Mesodermal cell (in vitro differentiated cells): ENCODE measurements around the gene CBY3.
"Not testable (repeated sequence)": the region's sequence is repeated elsewhere in the genome, so short reads cannot be mapped to it uniquely, and the experiment has no call there.

Source experiments
- H3K27ac ChIP-seq: 2 replicates; pipeline ENCODE4 v1.7.0; 2013; ENCODE audit warnings: mild to moderate bottlenecking, low read depth, low read length, moderate library complexity; ENCODE audit not compliant: severe bottlenecking
- H3K36me3 ChIP-seq: 2 replicates; pipeline ENCODE4 v1.7.1; 2013; ENCODE audit warnings: mild to moderate bottlenecking, low read length, moderate library complexity; ENCODE audit not compliant: control insufficient read depth, insufficient read depth
- H3K4me1 ChIP-seq: one replicate; pipeline ENCODE4 v1.7.1; 2013; ENCODE audit warnings: mild to moderate bottlenecking, low read length; ENCODE audit not compliant: insufficient read depth, control insufficient read depth, poor library complexity, severe bottlenecking
- H3K4me3 ChIP-seq: 2 replicates; pipeline ENCODE4 v1.7.0; 2013; ENCODE audit warnings: low read length, control low read depth, mild to moderate bottlenecking; ENCODE audit not compliant: insufficient read depth, poor library complexity, severe bottlenecking; ENCODE audit errors: extremely low read depth
- H3K9me3 ChIP-seq: 2 replicates; pipeline ENCODE4 v1.7.1; 2013; ENCODE audit warnings: mild to moderate bottlenecking, low read length, moderate library complexity; ENCODE audit not compliant: control insufficient read depth
- WGBS, 2 experiments: methylation state at CpG; one replicate each; pipeline ENCODE4 v1.1.5; 2013; ENCODE audit warnings: missing lambda C conversion rate in 2 of 2; ENCODE audit not compliant: insufficient coverage in 2 of 2; 5-methylcytosine and 5-hydroxymethylcytosine counted together

The CBY3 gene

GRCh38 chr5:179678223-179679013 lies 2.4 kb downstream of the CBY3 start:
- H3K36me3 ChIP-seq, result no peaks in the 10 kb centered on the region
- 8% methylated on average over 63 to 68 of the region's 78 CpGs for WGBS, 2 experiments
- H3K27ac ChIP-seq, result peak overlapping the region; percentile 24
- H3K4me1 ChIP-seq, result no peaks in the 10 kb centered on the region
- H3K9me3 ChIP-seq, result no peaks in the 10 kb centered on the region
- H3K4me3 ChIP-seq, result peak overlapping the region; percentile 84

GRCh38 chr5:179668391-179668790 lies 12.4 kb downstream of the CBY3 start:
- H3K4me1 ChIP-seq, result no peaks in the 10 kb centered on the region
- H3K4me3 ChIP-seq, result no peak overlapping the region
- WGBS, 2 experiments, result 47 to 53% methylated on average over 7 of the region's 7 CpGs
- no peak overlapping the region for H3K27ac ChIP-seq
- peaks cover 4% of the 10 kb centered on the region for H3K36me3 ChIP-seq
- no peaks in the 10 kb centered on the region for H3K9me3 ChIP-seq

- not testable (repeated sequence) for H3K9me3 ChIP-seq, H3K36me3 ChIP-seq, H3K4me3 ChIP-seq, H3K4me1 ChIP-seq, H3K27ac ChIP-seq
- WGBS, 2 experiments, result 87 to 98% methylated on average over 3 to 5 of the region's 6 CpGs
These were observed 19.2 kb downstream of the CBY3 start for GRCh38 chr5:179661647-179662046.

- not testable (repeated sequence) for H3K9me3 ChIP-seq, H3K36me3 ChIP-seq, H3K4me1 ChIP-seq, H3K27ac ChIP-seq
- WGBS, 2 experiments, result 23 to 32% methylated on average over 8 of the region's 29 CpGs
- H3K4me3 ChIP-seq, result peak overlapping the region; percentile 33
These were observed 22.5 kb downstream of the CBY3 start for GRCh38 chr5:179658179-179658856.

GRCh38 chr5:179657302-179658178 lies 23.3 kb downstream of the CBY3 start:
- not testable (repeated sequence) for H3K36me3 ChIP-seq, H3K4me1 ChIP-seq, H3K9me3 ChIP-seq, H3K27ac ChIP-seq, H3K4me3 ChIP-seq
- WGBS, 2 experiments, result no CpG with 5 or more reads among the region's 50 CpGs

GRCh38 chr5:179653135-179653534 lies 27.7 kb downstream of the CBY3 start:
- not testable (repeated sequence) for H3K9me3 ChIP-seq, H3K36me3 ChIP-seq, H3K27ac ChIP-seq, H3K4me1 ChIP-seq, H3K4me3 ChIP-seq
- WGBS, 2 experiments, result no CpG with 5 or more reads among the region's 2 CpGs

GRCh38 chr5:179650245-179650644 lies 30.6 kb downstream of the CBY3 start:
- H3K27ac ChIP-seq, H3K36me3 ChIP-seq, H3K9me3 ChIP-seq, H3K4me3 ChIP-seq, H3K4me1 ChIP-seq: not testable (repeated sequence)
- 100% methylated on average over 8 of the region's 26 CpGs for WGBS, 2 experiments

- not testable (repeated sequence) for H3K9me3 ChIP-seq, H3K36me3 ChIP-seq, H3K4me1 ChIP-seq, H3K4me3 ChIP-seq, H3K27ac ChIP-seq
- 92 to 95% methylated on average over 3 to 4 of the region's 10 CpGs for whole genome bisulfite sequencing, 2 experiments
These were observed 31.6 kb downstream of the CBY3 start for GRCh38 chr5:179649166-179649703.

GRCh38 chr5:179648410-179648809 lies 32.4 kb downstream of the CBY3 start:
- H3K9me3 ChIP-seq, result no peaks in the 10 kb centered on the region
- H3K36me3 ChIP-seq, result no peaks in the 10 kb centered on the region
- WGBS, 2 experiments, result 92 to 100% methylated on average over 4 to 6 of the region's 9 CpGs
- no peaks in the 10 kb centered on the region for H3K4me1 ChIP-seq
- no peak overlapping the region for H3K27ac ChIP-seq
- H3K4me3 ChIP-seq, result no peak overlapping the region

GRCh38 chr5:179644766-179645165 lies 36.1 kb downstream of the CBY3 start:
- WGBS, 2 experiments, result 84 to 90% methylated on average over 3 to 4 of the region's 5 CpGs
- not testable (repeated sequence) for H3K27ac ChIP-seq, H3K4me3 ChIP-seq, H3K9me3 ChIP-seq, H3K4me1 ChIP-seq, H3K36me3 ChIP-seq
